ENCODE results near the gene GLYR1.

Gene GLYR1

GRCh38 chr16:4754865-4755264, 92.2 kb downstream of the GLYR1 start:
- DNase-seq, result no peak

DNA sequence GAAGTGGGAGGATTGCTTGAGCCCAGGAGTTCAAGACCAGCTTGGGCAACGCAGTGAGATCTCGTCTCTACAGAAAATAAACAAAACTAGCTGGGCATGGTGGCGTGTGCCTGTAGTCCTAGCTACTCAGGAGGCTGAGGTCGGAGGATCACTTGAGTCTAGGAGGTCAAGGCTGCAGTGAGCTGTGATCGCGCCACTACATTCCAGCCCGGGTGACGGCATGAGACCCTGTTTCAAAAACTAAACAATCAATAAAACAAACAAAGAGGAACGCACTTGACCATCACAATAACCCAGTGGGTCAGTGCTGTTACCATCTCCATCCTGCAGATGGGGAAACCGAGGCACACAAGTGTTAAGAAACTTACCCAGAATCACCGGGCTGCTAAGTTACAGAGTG, 93.9 kb downstream of the GLYR1 start:
- no peak for DNase-seq

Data from CD4-positive, alpha-beta T cell treated with Interleukin-6 for 4 hours (primary cell).